ENCODE measurements around the gene TP73.

- TF ChIP-seq, protein P1, sequence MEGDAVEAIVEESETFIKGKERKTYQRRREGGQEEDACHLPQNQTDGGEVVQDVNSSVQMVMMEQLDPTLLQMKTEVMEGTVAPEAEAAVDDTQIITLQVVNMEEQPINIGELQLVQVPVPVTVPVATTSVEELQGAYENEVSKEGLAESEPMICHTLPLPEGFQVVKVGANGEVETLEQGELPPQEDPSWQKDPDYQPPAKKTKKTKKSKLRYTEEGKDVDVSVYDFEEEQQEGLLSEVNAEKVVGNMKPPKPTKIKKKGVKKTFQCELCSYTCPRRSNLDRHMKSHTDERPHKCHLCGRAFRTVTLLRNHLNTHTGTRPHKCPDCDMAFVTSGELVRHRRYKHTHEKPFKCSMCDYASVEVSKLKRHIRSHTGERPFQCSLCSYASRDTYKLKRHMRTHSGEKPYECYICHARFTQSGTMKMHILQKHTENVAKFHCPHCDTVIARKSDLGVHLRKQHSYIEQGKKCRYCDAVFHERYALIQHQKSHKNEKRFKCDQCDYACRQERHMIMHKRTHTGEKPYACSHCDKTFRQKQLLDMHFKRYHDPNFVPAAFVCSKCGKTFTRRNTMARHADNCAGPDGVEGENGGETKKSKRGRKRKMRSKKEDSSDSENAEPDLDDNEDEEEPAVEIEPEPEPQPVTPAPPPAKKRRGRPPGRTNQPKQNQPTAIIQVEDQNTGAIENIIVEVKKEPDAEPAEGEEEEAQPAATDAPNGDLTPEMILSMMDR (IDR thresholded peaks at IDR 0.05; ENCODE audit: low read depth, low read length, poor library complexity, severe bottlenecking) = no peak
- no peak for TF ChIP-seq EZH2phosphoT487 (IDR thresholded peaks at IDR 0.05; ENCODE audit: borderline replicate concordance, low read length)
Observed at GRCh38 chr1:3609769-3610526, 42.4 kb upstream of the TP73 start.

All from DOHH2 (cell line).